Measurements from ENCODE around the gene RASSF7.

The RASSF7 gene

GRCh38 chr11:612961-613300, 52.2 kb downstream of the RASSF7 start:
- Histone ChIP-seq H4K20me1 (ENCODE audit: insufficient read depth, low read length) (no peaks in the 10 kb centered on the region), H3F3A (ENCODE audit: insufficient read depth, low read length) (no peaks in the 10 kb centered on the region), H3K9me3 (ENCODE audit: low read length) (no peaks in the 10 kb centered on the region), H3K4me1 (ENCODE audit: insufficient read depth, low read length, severe bottlenecking) (peaks cover 31% of the 10 kb centered on the region), H3K4me3 (ENCODE audit: low read depth, low read length, poor library complexity, severe bottlenecking) (no peak overlapping the region), H3K27me3 (ENCODE audit: insufficient read depth, low read length) (no peaks in the 10 kb centered on the region), H3K4me2 (ENCODE audit: low read length) (peak overlapping the region; percentile 55), H3K27ac (ENCODE audit: low read depth, low read length, poor library complexity, severe bottlenecking) (peak overlapping the region; percentile 34), H3K9ac (ENCODE audit: low read length) (no peak overlapping the region), H3K9me2 (ENCODE audit: low read depth, low read length) (no peaks in the 10 kb centered on the region), H3K36me3 (ENCODE audit: insufficient read depth, low read length) (peaks cover 53% of the 10 kb centered on the region), H2AFZ (ENCODE audit: low read length) (no peak overlapping the region), H3K79me2 (ENCODE audit: insufficient read depth, low read length) (no peaks in the 10 kb centered on the region)
- no peak for TF ChIP-seq CTCF (IDR thresholded peaks at IDR 0.05; ENCODE audit: low read length)
- TF ChIP-seq EZH2 (IDR thresholded peaks at IDR 0.05; ENCODE audit: borderline replicate concordance, low read length): no peak

GRCh38 chr11:613369-613968, 52.7 kb downstream of the RASSF7 start:
- Histone ChIP-seq H3K27me3 (ENCODE audit: insufficient read depth, low read length) (no peaks in the 10 kb centered on the region), H3F3A (ENCODE audit: insufficient read depth, low read length) (no peaks in the 10 kb centered on the region), H3K4me3 (ENCODE audit: low read depth, low read length, poor library complexity, severe bottlenecking) (peak overlapping the region; percentile 30), H3K27ac (ENCODE audit: low read depth, low read length, poor library complexity, severe bottlenecking) (peak overlapping the region; percentile 34), H3K9me2 (ENCODE audit: low read depth, low read length) (no peaks in the 10 kb centered on the region), H4K20me1 (ENCODE audit: insufficient read depth, low read length) (no peaks in the 10 kb centered on the region), H3K4me2 (ENCODE audit: low read length) (peak overlapping the region; percentile 55), H3K79me2 (ENCODE audit: insufficient read depth, low read length) (no peaks in the 10 kb centered on the region), H3K4me1 (ENCODE audit: insufficient read depth, low read length, severe bottlenecking) (peaks cover 31% of the 10 kb centered on the region), H3K9ac (ENCODE audit: low read length) (no peak overlapping the region), H3K36me3 (ENCODE audit: insufficient read depth, low read length) (peaks cover 48% of the 10 kb centered on the region), H3K9me3 (ENCODE audit: low read length) (no peaks in the 10 kb centered on the region), H2AFZ (ENCODE audit: low read length) (no peak overlapping the region)
- TF ChIP-seq EZH2 (IDR thresholded peaks at IDR 0.05; ENCODE audit: borderline replicate concordance, low read length) (no peak), CTCF (IDR thresholded peaks at IDR 0.05; ENCODE audit: low read length) (no peak)
